Body of pancreas (tissue), 4 donors: ENCODE measurements around the gene SLC11A2.

Experiments used
- CTCF ChIP-seq, 7 experiments: fragments of 450-650 bp in 4 of 7; fragments of 200-600 bp in 3 of 7; sonication (generic) in 3 of 7; IDR thresholded peaks; one replicate each; pipeline ENCODE4 v1.5.1; 2016 to 2019; ENCODE audit warnings: antibody characterized with exemption in 7 of 7
- POLR2A ChIP-seq, 3 donors: fragments of 450-650 bp; IDR thresholded peaks; one replicate each; pipeline ENCODE4 v1.6.1; 2016; ENCODE audit warnings: antibody characterized with exemption in 3 of 3, mild to moderate bottlenecking in 2 of 3

- TF ChIP-seq CTCF (IDR thresholded peaks at IDR 0.05) (no peak), POLR2A (IDR thresholded peaks at IDR 0.05) (no peak)
Measured at GRCh38 chr12:51051787-51052186, 25.6 kb upstream of the SLC11A2 start.
